H1 (cell line): Measurements from ENCODE around the gene SLC25A24. TPM values are rescaled to one million over a fixed set of nuclear protein-coding genes. Genes with fewer than 3 reads are reported as not detected.
"Not testable (repeated sequence)": the region's sequence is repeated elsewhere in the genome, so short reads cannot be mapped to it uniquely, and the experiment has no call there.

ENCODE experiments used
- CTCF ChIA-PET: fragments of 300-600 bp; sonication (Branson Sonifier 250); formaldehyde crosslinking; loops from one replicate; lab custom pipeline; 2021; ENCODE audit not compliant: partially characterized antibody; lab: Charles Lee
- POLR2A ChIA-PET: fragments of 300-600 bp; sonication (Branson Sonifier 250); formaldehyde crosslinking; loops from one replicate; lab custom pipeline; 2021; ENCODE audit warnings: inconsistent platforms; ENCODE audit not compliant: partially characterized antibody; lab: Charles Lee
- DNase-seq, 2 experiments: peaks; one replicate each; pipeline versions ENCODE4 v3.0.0 to v3.0.0-alpha.2; 2010 to 2022; ENCODE audit warnings: low spot score in 2 of 2, low read depth in 1 of 2, mixed read lengths in 1 of 2
- FAIRE-seq: peaks from 2 replicates; lab custom pipeline; 2011; peaks lifted over from hg19 to GRCh38; lab: Jason Lieb, UNC
- H2AFZ ChIP-seq: 2 replicates; pipeline ENCODE4 v1.8.1; 2012; ENCODE audit warnings: low read length, inconsistent platforms
- H2AK5ac ChIP-seq: 2 replicates; pipeline ENCODE4 v1.6.1; 2013; ENCODE audit warnings: low read depth, low read length
- H2BK120ac ChIP-seq: replicated peaks from 2 replicates; pipeline ENCODE3; 2013; ENCODE audit warnings: low read depth, low read length, inconsistent platforms
- H2BK12ac ChIP-seq: 2 replicates; pipeline ENCODE4 v1.6.1; 2013; ENCODE audit warnings: low read depth, low read length
- H2BK15ac ChIP-seq: 2 replicates; pipeline ENCODE4 v1.6.1; 2013; ENCODE audit warnings: low read length
- H2BK20ac ChIP-seq: 2 replicates; pipeline ENCODE4 v1.6.1; 2013; ENCODE audit warnings: low read length
- H2BK5ac ChIP-seq: 2 replicates; pipeline ENCODE4 v1.6.1; 2013; ENCODE audit warnings: low read depth, low read length
- H3K14ac ChIP-seq: 2 replicates; pipeline ENCODE4 v1.6.1; 2013; ENCODE audit warnings: inconsistent platforms; ENCODE audit not compliant: insufficient read length
- H3K18ac ChIP-seq: 2 replicates; pipeline ENCODE4 v1.6.1; 2013; ENCODE audit warnings: low read length; ENCODE audit errors: extremely low read depth
- H3K23ac ChIP-seq: 2 replicates; pipeline ENCODE4 v1.6.1; 2013; ENCODE audit warnings: inconsistent platforms; ENCODE audit not compliant: insufficient read length
- H3K23me2 ChIP-seq: 2 replicates; pipeline ENCODE4 v1.6.1; 2013; ENCODE audit warnings: low read depth, low read length
- H3K27ac ChIP-seq: 2 replicates; pipeline ENCODE4 v1.6.1; 2011; ENCODE audit warnings: low read depth, low read length, inconsistent platforms
- H3K27me3 ChIP-seq, 4 experiments: replicated peaks in 1 of 4; 1 replicate in 1 of 4; 2 replicates in 3 of 4; pipeline versions ENCODE4 v1.6.1 to v1.8.1; 2011 to 2013; ENCODE audit warnings: low read length in 3 of 4, mild to moderate bottlenecking in 3 of 4, inconsistent platforms in 2 of 4, mixed read lengths in 2 of 4, moderate library complexity in 1 of 4; ENCODE audit not compliant: control insufficient read depth in 3 of 4, insufficient read depth in 3 of 4; ENCODE audit errors: extremely low read depth in 1 of 4
- H3K36me3 ChIP-seq, 4 experiments: 2 replicates each; pipeline versions ENCODE4 v1.6.1 to v1.8.1; 2011 to 2013; ENCODE audit warnings: mild to moderate bottlenecking in 4 of 4, low read length in 3 of 4, moderate library complexity in 2 of 4, control low read depth in 1 of 4, inconsistent platforms in 1 of 4; ENCODE audit not compliant: insufficient read depth in 4 of 4, control insufficient read depth in 2 of 4
- H3K4ac ChIP-seq: replicated peaks from 2 replicates; pipeline ENCODE3; 2013; ENCODE audit warnings: low read length, low read depth, mixed read lengths, inconsistent platforms; ENCODE audit not compliant: insufficient read length
- H3K4me1 ChIP-seq, 4 experiments: replicated peaks in 1 of 4; 1 replicate in 1 of 4; 2 replicates in 3 of 4; pipeline versions ENCODE4 v1.6.1 to v1.8.1; 2011 to 2013; ENCODE audit warnings: low read length in 3 of 4, inconsistent platforms in 2 of 4, mixed read lengths in 1 of 4; ENCODE audit not compliant: insufficient read depth in 4 of 4, control insufficient read depth in 3 of 4
- H3K4me2 ChIP-seq, 2 experiments: 2 replicates each; pipeline versions ENCODE4 v1.6.1 to v1.8.1; 2011 to 2013; ENCODE audit warnings: low read depth in 2 of 2, low read length in 2 of 2, control low read depth in 1 of 2, inconsistent platforms in 1 of 2, mild to moderate bottlenecking in 1 of 2; ENCODE audit not compliant: insufficient read depth in 1 of 2
- H3K4me3 ChIP-seq, 4 experiments: fragments of 200-600, 300-600 bp in 1 of 4; sonication (generic), shearing (Covaris generic), sonication (Bioruptor Twin) in 1 of 4; 2 replicates each; pipeline versions ENCODE4 v1.5.1 to v1.8.1; 2011 to 2016; ENCODE audit warnings: low read length in 4 of 4, low read depth in 3 of 4, control low read depth in 2 of 4, inconsistent platforms in 2 of 4, mild to moderate bottlenecking in 2 of 4, mixed read lengths in 1 of 4, moderate library complexity in 1 of 4; ENCODE audit not compliant: insufficient read depth in 2 of 4; ENCODE audit errors: extremely low read depth in 1 of 4
- H3K56ac ChIP-seq: replicated peaks from 2 replicates; pipeline ENCODE3; 2013; ENCODE audit warnings: low read depth, mild to moderate bottlenecking, mixed read lengths, low read length, inconsistent platforms; ENCODE audit not compliant: insufficient read length
- H3K79me1 ChIP-seq: 2 replicates; pipeline ENCODE4 v1.6.1; 2013; ENCODE audit warnings: low read depth, low read length, control low read depth
- H3K79me2 ChIP-seq, 2 experiments: 2 replicates each; pipeline versions ENCODE4 v1.6.1 to v1.8.1; 2012 to 2013; ENCODE audit warnings: low read length in 2 of 2, mild to moderate bottlenecking in 2 of 2, inconsistent platforms in 1 of 2; ENCODE audit not compliant: insufficient read depth in 2 of 2, control insufficient read depth in 1 of 2
- H3K9ac ChIP-seq, 4 experiments: replicated peaks in 1 of 4; 1 replicate in 1 of 4; 2 replicates in 3 of 4; pipeline versions ENCODE4 v1.6.1 to v1.8.1; 2011 to 2013; ENCODE audit warnings: low read depth in 3 of 4, low read length in 3 of 4, control low read depth in 2 of 4, mild to moderate bottlenecking in 2 of 4, moderate library complexity in 2 of 4, inconsistent platforms in 1 of 4; ENCODE audit errors: extremely low read depth in 1 of 4
- H3K9me3 ChIP-seq, 2 experiments: 2 replicates each; pipeline versions ENCODE4 v1.6.1 to v1.8.1; 2012 to 2013; ENCODE audit warnings: mild to moderate bottlenecking in 2 of 2, moderate library complexity in 2 of 2, control low read depth in 1 of 2, inconsistent platforms in 1 of 2, low read depth in 1 of 2, low read length in 1 of 2, mixed read lengths in 1 of 2; ENCODE audit not compliant: insufficient read depth in 2 of 2
- H4K20me1 ChIP-seq, 2 experiments: replicated peaks in 1 of 2; 2 replicates each; pipeline versions ENCODE3 to v1.8.1; 2011 to 2013; ENCODE audit warnings: inconsistent platforms in 2 of 2, low read length in 2 of 2, mild to moderate bottlenecking in 1 of 2; ENCODE audit not compliant: insufficient read depth in 2 of 2, control insufficient read depth in 1 of 2
- H4K5ac ChIP-seq: 2 replicates; pipeline ENCODE4 v1.6.1; 2013; ENCODE audit warnings: low read length, low read depth, mixed read lengths, inconsistent platforms; ENCODE audit not compliant: insufficient read length
- H4K8ac ChIP-seq: 2 replicates; pipeline ENCODE4 v1.8.0; 2013; ENCODE audit warnings: mild to moderate bottlenecking, moderate library complexity, low read length, inconsistent platforms; ENCODE audit not compliant: insufficient read depth; ENCODE audit errors: extremely low read depth
- H4K91ac ChIP-seq: replicated peaks from 2 replicates; pipeline ENCODE3; 2013; ENCODE audit warnings: low read length, mixed read lengths, inconsistent platforms; ENCODE audit not compliant: insufficient read length
- WGBS, 2 experiments: shearing (Covaris generic) in 1 of 2; methylation state at CpG; one replicate each; pipeline versions ENCODE4 v1.1.6 to v1.1.7; 2013 to 2015; ENCODE audit warnings: low lambda C conversion rate in 2 of 2, mixed read lengths in 2 of 2, inconsistent platforms in 1 of 2, low coverage in 1 of 2, missing lambda C conversion rate in 1 of 2; ENCODE audit not compliant: insufficient replicate concordance in 2 of 2, insufficient coverage in 1 of 2, insufficient read length in 1 of 2; ENCODE audit errors: extremely low coverage in 1 of 2, missing lambda C conversion rate in 1 of 2; 5-methylcytosine and 5-hydroxymethylcytosine counted together
- polyA plus RNA-seq, 7 experiments: library from polyadenylated mRNA; depleted of rRNA in 3 of 7; stranded (reverse) in 5 of 7; unstranded in 2 of 7; fragments of >200 nt in 5 of 7; fragments of 200-250 nt in 2 of 7; gene quantifications; 1 replicate in 5 of 7; 2 replicates in 1 of 7; 4 replicates in 1 of 7; pipeline versions ENCODE4 v1.2.1 to v1.2.3, GENCODE V29; 2011 to 2013; ENCODE audit warnings: missing spikeins in 2 of 7, mixed read lengths in 2 of 7
- total RNA-seq: library from RNA; stranded (reverse); fragmentation: NEBNext Ultra II Directional; extraction: Animal tissue kit (Norgen Biotek cat#: 25700); gene quantifications from 2 replicates; pipeline ENCODE4 v1.2.1, GENCODE V29; 2021

The SLC25A24 gene
- total and polyA plus RNA-seq, 2 of the 8 experiments (the other 6 are each of a cell fraction or from before 2014, with no cell fraction given): 13.6 to 40.6 TPM

GRCh38 chr1:108203582-108203981 is 3.4 kb upstream of the SLC25A24 start:
- H3K18ac ChIP-seq, H3K79me2 ChIP-seq, H4K91ac ChIP-seq, H3K9me3 ChIP-seq, DNase-seq, H3K4ac ChIP-seq, H4K8ac ChIP-seq, H3K9ac ChIP-seq, H4K20me1 ChIP-seq, H2AFZ ChIP-seq, H3K27me3 ChIP-seq, H3K14ac ChIP-seq, H3K4me3 ChIP-seq, POLR2A ChIA-PET, H2BK15ac ChIP-seq, H2BK5ac ChIP-seq, H3K79me1 ChIP-seq, H2BK20ac ChIP-seq, H3K4me1 ChIP-seq, H2BK120ac ChIP-seq, H3K4me2 ChIP-seq, H3K27ac ChIP-seq, H2AK5ac ChIP-seq, H3K36me3 ChIP-seq, H3K23me2 ChIP-seq, H3K56ac ChIP-seq, H4K5ac ChIP-seq, H3K23ac ChIP-seq, H2BK12ac ChIP-seq, FAIRE-seq: not testable (repeated sequence)
- CTCF ChIA-PET: interaction anchor here (1.2 kb wide), 1 partner anchor 80 kb away, joined by 3 read pairs; no protein-coding TSS in a partner anchor
- 86% methylated on average over 2 of the region's 3 CpGs; no CpG with 5 or more reads in 1 of the 2 experiments for WGBS, 2 experiments
